Measurements from ENCODE around the gene ADK. TPM values are rescaled to one million over a fixed set of nuclear protein-coding genes. Genes with fewer than 3 reads are reported as not detected.
A peak's percentile ranks its signal among the peaks of the same experiment; 100 is the strongest.
"Not testable (repeated sequence)": the region's sequence is repeated elsewhere in the genome, so short reads cannot be mapped to it uniquely, and the experiment has no call there.

ADK gene
- polyA plus RNA-seq, 2 donors = 27.3 to 45.2 TPM

- H3K27me3 ChIP-seq (ENCODE audit: control insufficient read depth in 1 of 2, insufficient read depth in 2 of 2, low read length in 2 of 2) = no peaks in the 10 kb centered on the region
- peak overlapping the region; percentile 91 to 96 for H3K27ac ChIP-seq (ENCODE audit: low read depth in 2 of 2, low read length in 1 of 2)
- H3K4me3 ChIP-seq (ENCODE audit: low read depth in 1 of 2, low read length in 2 of 2) = peak overlapping the region; percentile 71 to 73
- WGBS, 2 donors = 0% methylated on average over 72 of the region's 72 CpGs
- H3K4me1 ChIP-seq (ENCODE audit: control insufficient read depth in 2 of 2, insufficient read depth in 2 of 2, low read length in 1 of 2) = no peaks in the 10 kb centered on the region
- H3K9me3 ChIP-seq (ENCODE audit: control insufficient read depth in 2 of 2, insufficient read depth in 1 of 2, low read depth in 1 of 2, low read length in 1 of 2) = no peaks in the 10 kb centered on the region
- no peaks in the 10 kb centered on the region for H3K36me3 ChIP-seq (ENCODE audit: control insufficient read depth in 2 of 2, insufficient read depth in 2 of 2, low read length in 1 of 2)
Observed at GRCh38 chr10:74176380-74177139, 25.5 kb downstream of the ADK start.

DNA sequence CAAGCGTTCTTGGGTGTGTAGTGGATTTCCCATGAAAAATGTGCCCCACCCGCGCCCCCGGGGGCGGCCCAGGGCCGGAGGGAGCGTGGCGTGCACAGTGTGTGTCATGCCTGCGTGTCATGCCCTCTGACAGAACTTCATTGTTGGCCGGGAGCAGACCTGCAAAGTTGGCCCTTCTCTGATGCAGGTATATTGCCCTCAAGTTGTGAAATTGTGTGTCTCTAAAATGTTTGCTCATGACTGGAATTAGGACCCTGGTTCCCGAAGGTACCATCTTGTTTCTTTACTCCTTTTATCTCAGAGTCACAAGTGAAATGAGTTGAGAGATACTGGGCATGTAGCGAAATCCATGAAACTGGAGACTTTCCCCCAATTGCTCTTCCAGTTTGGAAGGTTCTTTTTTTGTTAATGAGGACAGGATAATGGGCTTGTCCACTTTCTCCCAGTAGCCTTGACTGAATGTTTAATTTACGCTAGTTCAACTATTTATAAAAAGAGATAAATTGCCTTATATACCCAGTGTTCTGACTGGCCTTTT is 26.2 kb downstream of the ADK start:
- Histone ChIP-seq H3K36me3 (ENCODE audit: control insufficient read depth in 2 of 2, insufficient read depth in 2 of 2, low read length in 1 of 2) (no peaks in the 10 kb centered on the region), H3K4me1 (ENCODE audit: control insufficient read depth in 2 of 2, insufficient read depth in 2 of 2, low read length in 1 of 2) (no peaks in the 10 kb centered on the region), H3K4me3 (ENCODE audit: low read depth in 1 of 2, low read length in 2 of 2) (peak overlapping the region; percentile 71 to 73), H3K9me3 (ENCODE audit: control insufficient read depth in 2 of 2, insufficient read depth in 1 of 2, low read depth in 1 of 2, low read length in 1 of 2) (no peaks in the 10 kb centered on the region), H3K27me3 (ENCODE audit: control insufficient read depth in 1 of 2, insufficient read depth in 2 of 2, low read length in 2 of 2) (no peaks in the 10 kb centered on the region), H3K27ac (ENCODE audit: low read depth in 2 of 2, low read length in 1 of 2) (peak overlapping the region; percentile 91 to 96)
- WGBS, 2 donors = 8 to 9% methylated on average over 13 of the region's 13 CpGs

DNA sequence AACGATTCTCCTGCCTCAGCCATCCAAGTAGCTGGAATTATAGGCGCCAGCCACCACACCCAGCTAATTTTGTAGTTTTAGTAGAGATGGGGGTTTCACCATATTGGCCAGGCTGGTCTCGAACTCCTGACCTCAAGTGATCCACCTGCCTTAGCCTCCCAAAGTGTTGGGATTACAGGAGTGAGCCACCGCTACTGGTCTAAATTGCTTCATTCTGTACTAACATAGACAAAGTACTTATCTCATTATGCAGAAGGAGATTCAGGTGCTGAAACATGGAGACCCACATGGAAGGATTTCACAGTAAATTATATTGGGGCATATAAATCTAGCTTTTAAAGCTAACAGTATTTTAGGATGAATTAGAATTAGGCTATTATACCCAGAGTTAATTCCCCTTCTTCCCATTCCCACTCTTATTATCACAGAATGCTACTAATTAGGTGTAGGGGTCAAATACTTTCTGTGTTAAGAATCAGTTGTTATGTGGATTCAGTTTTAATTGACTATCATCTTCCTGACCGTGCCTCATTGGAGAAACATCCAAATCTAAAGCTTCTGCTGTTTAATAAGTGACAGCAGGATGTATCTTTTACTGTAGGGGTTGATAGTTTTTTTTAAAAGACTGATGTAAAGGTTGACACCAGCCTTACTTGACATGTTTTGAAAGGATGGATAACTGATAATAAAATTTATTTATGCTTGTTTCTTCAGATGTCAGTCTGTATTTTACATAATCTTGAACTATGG is 27.2 kb downstream of the ADK start:
- Histone ChIP-seq H3K27me3 (ENCODE audit: control insufficient read depth in 1 of 2, insufficient read depth in 2 of 2, low read length in 2 of 2) (no peaks in the 10 kb centered on the region), H3K4me1 (ENCODE audit: control insufficient read depth in 2 of 2, insufficient read depth in 2 of 2, low read length in 1 of 2) (no peaks in the 10 kb centered on the region), H3K9me3 (ENCODE audit: control insufficient read depth in 2 of 2, insufficient read depth in 1 of 2, low read depth in 1 of 2, low read length in 1 of 2) (no peaks in the 10 kb centered on the region), H3K36me3 (ENCODE audit: control insufficient read depth in 2 of 2, insufficient read depth in 2 of 2, low read length in 1 of 2) (no peaks in the 10 kb centered on the region), H3K27ac (ENCODE audit: low read depth in 2 of 2, low read length in 1 of 2) (no peak overlapping the region), H3K4me3 (ENCODE audit: low read depth in 1 of 2, low read length in 2 of 2) (no peak overlapping the region)
- WGBS, 2 donors = 85 to 89% methylated on average over 5 of the region's 5 CpGs

GRCh38 chr10:74179111-74179710 is 28.2 kb downstream of the ADK start:
- H3K9me3 ChIP-seq (ENCODE audit: control insufficient read depth in 2 of 2, insufficient read depth in 1 of 2, low read depth in 1 of 2, low read length in 1 of 2) = no peaks in the 10 kb centered on the region
- no peak overlapping the region for H3K4me3 ChIP-seq (ENCODE audit: low read depth in 1 of 2, low read length in 2 of 2)
- H3K27me3 ChIP-seq (ENCODE audit: control insufficient read depth in 1 of 2, insufficient read depth in 2 of 2, low read length in 2 of 2) = no peaks in the 10 kb centered on the region
- 78 to 87% methylated on average over 2 of the region's 2 CpGs for WGBS, 2 donors
- no peaks in the 10 kb centered on the region for H3K4me1 ChIP-seq (ENCODE audit: control insufficient read depth in 2 of 2, insufficient read depth in 2 of 2, low read length in 1 of 2)
- H3K27ac ChIP-seq (ENCODE audit: low read depth in 2 of 2, low read length in 1 of 2) = no peak overlapping the region
- no peaks in the 10 kb centered on the region for H3K36me3 ChIP-seq (ENCODE audit: control insufficient read depth in 2 of 2, insufficient read depth in 2 of 2, low read length in 1 of 2)

DNA sequence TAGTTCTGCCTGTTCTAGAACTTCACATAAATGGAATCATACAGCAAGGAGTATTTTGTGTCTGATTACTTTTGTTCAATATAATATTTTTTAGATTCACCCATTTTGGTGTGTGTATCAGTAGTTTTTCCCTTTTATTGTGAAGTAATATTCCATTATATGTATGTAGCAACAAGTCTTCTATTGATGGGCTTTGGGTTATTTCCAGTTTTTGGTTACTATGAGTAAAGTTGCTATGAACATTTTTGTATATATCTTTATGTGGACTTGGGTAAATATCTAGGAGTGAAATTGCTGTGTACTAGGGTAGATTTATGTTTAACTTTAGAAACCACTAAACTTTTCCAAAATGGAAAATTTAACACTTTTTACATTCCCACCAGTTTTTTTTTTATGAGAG is 35.7 kb downstream of the ADK start:
- Histone ChIP-seq H3K4me3 (ENCODE audit: low read depth in 1 of 2, low read length in 2 of 2) (no peak overlapping the region), H3K27me3 (ENCODE audit: control insufficient read depth in 1 of 2, insufficient read depth in 2 of 2, low read length in 2 of 2) (no peaks in the 10 kb centered on the region), H3K27ac (ENCODE audit: low read depth in 2 of 2, low read length in 1 of 2) (no peak overlapping the region), H3K36me3 (ENCODE audit: control insufficient read depth in 2 of 2, insufficient read depth in 2 of 2, low read length in 1 of 2) (no peaks in the 10 kb centered on the region), H3K4me1 (ENCODE audit: control insufficient read depth in 2 of 2, insufficient read depth in 2 of 2, low read length in 1 of 2) (no peaks in the 10 kb centered on the region), H3K9me3 (ENCODE audit: control insufficient read depth in 2 of 2, insufficient read depth in 1 of 2, low read depth in 1 of 2, low read length in 1 of 2) (no peaks in the 10 kb centered on the region)

- Histone ChIP-seq H3K4me3 (ENCODE audit: low read depth in 1 of 2, low read length in 2 of 2) (no peak overlapping the region), H3K36me3 (ENCODE audit: control insufficient read depth in 2 of 2, insufficient read depth in 2 of 2, low read length in 1 of 2) (no peaks in the 10 kb centered on the region), H3K9me3 (ENCODE audit: control insufficient read depth in 2 of 2, insufficient read depth in 1 of 2, low read depth in 1 of 2, low read length in 1 of 2) (no peaks in the 10 kb centered on the region), H3K27ac (ENCODE audit: low read depth in 2 of 2, low read length in 1 of 2) (no peak overlapping the region), H3K27me3 (ENCODE audit: control insufficient read depth in 1 of 2, insufficient read depth in 2 of 2, low read length in 2 of 2) (no peaks in the 10 kb centered on the region), H3K4me1 (ENCODE audit: control insufficient read depth in 2 of 2, insufficient read depth in 2 of 2, low read length in 1 of 2) (no peaks in the 10 kb centered on the region)
- 58 to 72% methylated on average over 1 of the region's 1 CpG for WGBS, 2 donors
Observed at GRCh38 chr10:74187237-74187636, 36.2 kb downstream of the ADK start.

DNA sequence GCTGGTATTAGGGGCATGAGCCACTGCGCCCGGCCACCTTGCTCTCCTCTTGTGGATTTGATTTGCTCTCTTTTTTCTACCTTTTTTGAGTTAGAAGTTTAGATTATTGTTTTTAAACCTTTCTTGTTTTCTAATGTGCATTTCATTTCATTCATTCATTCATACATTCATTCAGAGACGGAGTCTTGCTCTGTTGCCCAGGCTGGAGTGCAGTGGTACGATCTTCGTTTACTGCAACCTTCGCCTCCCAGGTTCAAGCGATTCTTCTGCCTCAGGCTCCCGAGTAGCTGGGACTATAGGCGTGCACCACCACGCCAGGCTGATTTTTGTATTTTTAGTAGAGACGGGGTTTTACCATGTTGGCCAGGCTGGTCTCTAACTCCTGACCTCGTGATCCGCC is 37.6 kb downstream of the ADK start:
- 90 to 93% methylated on average over 13 of the region's 13 CpGs for WGBS, 2 donors
- H3K9me3 ChIP-seq (ENCODE audit: control insufficient read depth in 2 of 2, insufficient read depth in 1 of 2, low read depth in 1 of 2, low read length in 1 of 2); H3K36me3 ChIP-seq (ENCODE audit: control insufficient read depth in 2 of 2, insufficient read depth in 2 of 2, low read length in 1 of 2); H3K27me3 ChIP-seq (ENCODE audit: control insufficient read depth in 1 of 2, insufficient read depth in 2 of 2, low read length in 2 of 2); H3K4me3 ChIP-seq (ENCODE audit: low read depth in 1 of 2, low read length in 2 of 2); H3K4me1 ChIP-seq (ENCODE audit: control insufficient read depth in 2 of 2, insufficient read depth in 2 of 2, low read length in 1 of 2): not testable (repeated sequence)
- peak overlapping the region in 1 of 2 donors; percentile 1 for H3K27ac ChIP-seq (ENCODE audit: low read depth in 2 of 2, low read length in 1 of 2)

DNA sequence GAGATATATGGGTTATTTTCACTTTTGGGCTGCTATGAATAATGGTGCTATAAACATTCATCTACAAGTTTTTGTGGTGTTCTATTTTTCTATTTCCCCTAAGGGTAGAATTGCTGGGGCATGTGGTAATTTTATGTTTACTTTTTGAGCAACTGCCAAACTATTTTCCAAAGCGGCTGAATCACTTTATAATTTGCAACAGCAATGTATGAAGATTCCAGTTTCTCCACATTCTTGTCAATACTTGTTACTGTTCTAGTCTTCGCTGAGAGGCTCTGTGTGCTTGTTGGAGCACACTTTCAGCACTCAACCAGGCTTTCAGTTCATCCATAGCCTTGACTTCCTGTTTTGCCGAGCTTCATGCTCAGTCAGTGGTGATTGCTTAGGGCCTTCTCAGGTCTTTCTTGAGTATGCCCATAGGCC is 39.0 kb downstream of the ADK start:
- Histone ChIP-seq H3K9me3 (ENCODE audit: control insufficient read depth in 2 of 2, insufficient read depth in 1 of 2, low read depth in 1 of 2, low read length in 1 of 2) (no peaks in the 10 kb centered on the region), H3K27me3 (ENCODE audit: control insufficient read depth in 1 of 2, insufficient read depth in 2 of 2, low read length in 2 of 2) (no peaks in the 10 kb centered on the region), H3K27ac (ENCODE audit: low read depth in 2 of 2, low read length in 1 of 2) (peak overlapping the region; percentile 85 to 94), H3K36me3 (ENCODE audit: control insufficient read depth in 2 of 2, insufficient read depth in 2 of 2, low read length in 1 of 2) (no peaks in the 10 kb centered on the region), H3K4me1 (ENCODE audit: control insufficient read depth in 2 of 2, insufficient read depth in 2 of 2, low read length in 1 of 2) (no peaks in the 10 kb centered on the region), H3K4me3 (ENCODE audit: low read depth in 1 of 2, low read length in 2 of 2) (no peak overlapping the region)
- WGBS, 2 donors = 11 to 20% methylated on average over 3 of the region's 3 CpGs

GRCh38 chr10:74190494-74190893 is 39.5 kb downstream of the ADK start:
- Histone ChIP-seq H3K4me3 (ENCODE audit: low read depth in 1 of 2, low read length in 2 of 2) (no peak overlapping the region), H3K9me3 (ENCODE audit: control insufficient read depth in 2 of 2, insufficient read depth in 1 of 2, low read depth in 1 of 2, low read length in 1 of 2) (no peaks in the 10 kb centered on the region), H3K27me3 (ENCODE audit: control insufficient read depth in 1 of 2, insufficient read depth in 2 of 2, low read length in 2 of 2) (no peaks in the 10 kb centered on the region), H3K27ac (ENCODE audit: low read depth in 2 of 2, low read length in 1 of 2) (peak overlapping the region; percentile 85 to 94), H3K36me3 (ENCODE audit: control insufficient read depth in 2 of 2, insufficient read depth in 2 of 2, low read length in 1 of 2) (no peaks in the 10 kb centered on the region), H3K4me1 (ENCODE audit: control insufficient read depth in 2 of 2, insufficient read depth in 2 of 2, low read length in 1 of 2) (no peaks in the 10 kb centered on the region)
